Measurements from ENCODE around the gene MACROD1.

DNA sequence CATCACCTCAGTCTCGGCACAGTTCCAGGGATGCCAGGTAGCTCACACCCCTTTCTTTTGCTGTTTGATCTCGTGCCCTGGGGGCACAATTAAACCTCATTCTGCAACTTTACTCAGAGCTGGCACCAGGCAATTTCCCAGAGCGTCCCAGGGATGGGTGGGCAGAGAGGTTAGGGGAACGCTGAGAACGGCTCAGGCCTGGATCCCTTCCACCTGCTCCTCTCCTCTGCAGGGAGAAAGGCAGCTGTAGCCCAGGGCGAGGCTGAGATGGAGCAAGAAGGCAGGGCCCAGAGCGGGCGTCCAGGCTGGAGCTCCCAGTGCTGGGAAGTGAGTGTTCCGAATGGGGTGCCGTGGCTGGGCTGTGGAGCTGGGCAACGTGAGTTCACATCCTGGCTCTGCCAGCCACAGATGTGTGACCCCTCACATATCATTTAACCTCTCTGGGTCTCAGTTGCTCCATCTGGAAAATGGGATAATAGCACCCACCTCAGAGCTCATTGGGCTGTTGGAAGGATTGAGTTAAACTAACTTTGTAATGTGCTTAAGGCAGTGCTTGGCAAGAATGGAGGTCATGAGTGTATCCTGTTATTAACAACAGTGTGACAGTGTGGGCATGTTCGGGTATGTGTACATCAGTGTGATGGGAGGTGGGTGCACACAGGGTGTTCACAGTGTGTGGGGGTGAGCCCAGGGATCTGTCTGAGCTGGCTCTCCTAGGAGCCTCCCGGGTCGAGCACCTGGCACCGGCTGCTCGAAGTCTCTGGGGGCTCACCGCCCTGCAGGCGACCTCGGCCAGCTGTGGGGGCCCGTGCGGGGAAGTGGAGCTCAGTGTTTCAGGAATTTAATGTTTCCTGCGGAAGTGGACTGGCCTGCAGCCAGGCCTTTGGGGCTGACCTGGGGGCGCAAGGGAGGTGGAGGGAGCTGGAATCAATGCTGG lies 164.2 kb downstream of the MACROD1 start:
- TF ChIP-seq POLR2AphosphoS5 (IDR thresholded peaks at IDR 0.05) (no peak), POLR2A (IDR thresholded peaks at IDR 0.05) (no peak)
- TF ChIP-seq, protein P1, sequence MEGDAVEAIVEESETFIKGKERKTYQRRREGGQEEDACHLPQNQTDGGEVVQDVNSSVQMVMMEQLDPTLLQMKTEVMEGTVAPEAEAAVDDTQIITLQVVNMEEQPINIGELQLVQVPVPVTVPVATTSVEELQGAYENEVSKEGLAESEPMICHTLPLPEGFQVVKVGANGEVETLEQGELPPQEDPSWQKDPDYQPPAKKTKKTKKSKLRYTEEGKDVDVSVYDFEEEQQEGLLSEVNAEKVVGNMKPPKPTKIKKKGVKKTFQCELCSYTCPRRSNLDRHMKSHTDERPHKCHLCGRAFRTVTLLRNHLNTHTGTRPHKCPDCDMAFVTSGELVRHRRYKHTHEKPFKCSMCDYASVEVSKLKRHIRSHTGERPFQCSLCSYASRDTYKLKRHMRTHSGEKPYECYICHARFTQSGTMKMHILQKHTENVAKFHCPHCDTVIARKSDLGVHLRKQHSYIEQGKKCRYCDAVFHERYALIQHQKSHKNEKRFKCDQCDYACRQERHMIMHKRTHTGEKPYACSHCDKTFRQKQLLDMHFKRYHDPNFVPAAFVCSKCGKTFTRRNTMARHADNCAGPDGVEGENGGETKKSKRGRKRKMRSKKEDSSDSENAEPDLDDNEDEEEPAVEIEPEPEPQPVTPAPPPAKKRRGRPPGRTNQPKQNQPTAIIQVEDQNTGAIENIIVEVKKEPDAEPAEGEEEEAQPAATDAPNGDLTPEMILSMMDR (IDR thresholded peaks at IDR 0.05): no peak

Measured in prostate gland (tissue), 2 donors.